Measurements from ENCODE around the gene LRRC41.
A peak's percentile ranks its signal among the peaks of the same experiment; 100 is the strongest.
"Not testable (repeated sequence)": the region's sequence is repeated elsewhere in the genome, so short reads cannot be mapped to it uniquely, and the experiment has no call there.

LRRC41 gene

DNA sequence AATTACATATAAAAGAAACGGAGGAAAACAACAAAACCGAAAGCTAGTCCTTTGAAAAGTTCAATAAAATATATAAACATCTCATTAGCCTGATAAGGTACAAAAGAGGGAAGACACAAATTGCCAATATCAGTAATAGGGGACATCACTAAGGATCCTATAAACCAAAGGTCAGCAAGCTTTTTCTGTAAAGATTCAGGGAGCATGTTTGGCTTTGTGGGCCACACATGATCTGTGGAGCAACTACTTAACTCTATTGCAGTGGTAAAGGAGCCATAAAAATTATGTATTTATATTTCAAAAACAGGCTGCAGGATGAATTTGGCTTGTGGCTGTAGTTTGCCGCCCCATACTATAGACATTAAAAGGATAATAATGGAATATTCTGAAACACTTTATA is 31.7 kb upstream of the LRRC41 start:
- DNase-seq (ENCODE audit: low read depth in 1 of 2, low spot score in 1 of 2), result no peak
- no peak for TF ChIP-seq JUND (IDR thresholded peaks at IDR 0.05; ENCODE audit: low read depth)
- in situ Hi-C loops (cut with HindIII; ENCODE audit: low pct_unique_long_range_greater_than_20kb, low sequenced_read_pairs), result no loop called here

GRCh38 chr1:46334030-46334384 is 30.6 kb upstream of the LRRC41 start:
- no peak for TF ChIP-seq JUND (IDR thresholded peaks at IDR 0.05; ENCODE audit: low read depth)
- DNase-seq (ENCODE audit: low read depth in 1 of 2, low spot score in 1 of 2), result no peak
- in situ Hi-C loops (cut with HindIII; ENCODE audit: low pct_unique_long_range_greater_than_20kb, low sequenced_read_pairs), result no loop called here

- peak; percentile 14 to 77 for DNase-seq (ENCODE audit: low read depth in 1 of 2, low spot score in 1 of 2)
- in situ Hi-C loops (cut with HindIII; ENCODE audit: low pct_unique_long_range_greater_than_20kb, low sequenced_read_pairs), result no loop called here
- no peak for TF ChIP-seq JUND (IDR thresholded peaks at IDR 0.05; ENCODE audit: low read depth)
These were observed 30.0 kb upstream of the LRRC41 start for GRCh38 chr1:46333300-46334029.

- DNase-seq (ENCODE audit: low read depth in 1 of 2, low spot score in 1 of 2); in situ Hi-C loops (cut with HindIII; ENCODE audit: low pct_unique_long_range_greater_than_20kb, low sequenced_read_pairs): not testable (repeated sequence)
These were observed 28.5 kb upstream of the LRRC41 start for GRCh38 chr1:46331786-46332540.

DNA sequence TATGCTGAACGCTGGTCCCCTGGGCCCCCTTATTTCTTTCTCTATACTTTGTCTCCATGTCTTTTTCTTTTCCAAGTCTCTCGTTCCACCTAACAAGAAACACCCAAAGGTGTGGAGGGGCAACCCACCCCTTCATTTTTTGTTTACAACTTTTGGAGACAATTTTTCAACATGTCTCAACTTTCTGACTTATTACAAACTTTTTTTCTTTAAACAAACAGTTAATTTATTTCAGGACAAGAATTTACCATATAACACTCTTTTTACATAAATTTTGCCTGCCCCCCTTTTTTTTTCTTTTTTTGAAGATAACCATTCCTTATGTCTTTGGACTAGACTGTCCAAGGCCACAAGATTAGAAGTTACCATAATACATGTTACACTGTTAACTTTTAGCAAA is 27.0 kb upstream of the LRRC41 start:
- in situ Hi-C loops (cut with HindIII; ENCODE audit: low pct_unique_long_range_greater_than_20kb, low sequenced_read_pairs); DNase-seq (ENCODE audit: low read depth in 1 of 2, low spot score in 1 of 2): not testable (repeated sequence)

DNA sequence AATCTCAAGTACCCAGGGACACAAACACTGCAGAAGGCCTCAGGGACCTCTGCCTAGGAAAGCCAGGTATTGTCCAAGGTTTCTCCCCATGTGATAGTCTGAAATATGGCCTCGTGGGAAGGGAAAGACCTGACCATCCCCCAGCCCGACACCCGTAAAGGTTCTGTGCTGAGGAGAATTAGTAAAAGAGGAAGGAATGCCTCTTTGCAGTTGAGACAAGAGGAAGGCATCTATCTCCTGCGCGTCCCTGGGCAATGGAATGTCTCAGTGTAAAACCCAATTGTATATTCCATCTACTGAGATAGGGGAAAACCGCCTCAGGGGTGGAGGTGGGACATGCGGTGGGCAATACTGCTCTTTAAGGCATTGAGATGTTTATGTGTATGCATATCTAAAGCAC is 26.4 kb upstream of the LRRC41 start:
- DNase-seq (ENCODE audit: low read depth in 1 of 2, low spot score in 1 of 2); in situ Hi-C loops (cut with HindIII; ENCODE audit: low pct_unique_long_range_greater_than_20kb, low sequenced_read_pairs): not testable (repeated sequence)

- in situ Hi-C loops (cut with HindIII; ENCODE audit: low pct_unique_long_range_greater_than_20kb, low sequenced_read_pairs); DNase-seq (ENCODE audit: low read depth in 1 of 2, low spot score in 1 of 2): not testable (repeated sequence)
These were observed 24.8 kb upstream of the LRRC41 start for GRCh38 chr1:46328182-46328581.

GRCh38 chr1:46325285-46326076 is 22.1 kb upstream of the LRRC41 start:
- in situ Hi-C loops (cut with HindIII; ENCODE audit: low pct_unique_long_range_greater_than_20kb, low sequenced_read_pairs); DNase-seq (ENCODE audit: low read depth in 1 of 2, low spot score in 1 of 2): not testable (repeated sequence)

DNA sequence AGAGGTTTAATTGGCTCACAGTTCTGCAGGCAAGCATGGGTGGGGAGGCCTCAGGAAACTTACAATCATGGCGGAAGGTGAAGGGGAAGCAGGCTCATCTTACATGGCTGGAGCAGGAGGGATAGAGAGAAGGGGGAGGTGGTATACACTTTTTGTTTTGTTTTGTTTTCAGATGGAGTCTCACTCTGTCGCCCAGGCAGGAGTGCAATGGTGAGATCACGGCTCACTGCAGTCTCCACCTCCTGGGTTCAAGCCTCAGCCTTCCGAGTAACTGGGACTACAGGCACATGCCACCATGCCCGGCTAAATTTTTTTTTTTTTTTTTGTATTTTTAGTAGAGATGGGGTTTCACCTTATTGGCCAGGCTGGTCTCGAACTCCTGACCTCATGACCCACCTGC is 18.8 kb upstream of the LRRC41 start:
- in situ Hi-C loops (cut with HindIII; ENCODE audit: low pct_unique_long_range_greater_than_20kb, low sequenced_read_pairs); DNase-seq (ENCODE audit: low read depth in 1 of 2, low spot score in 1 of 2): not testable (repeated sequence)

GRCh38 chr1:46319960-46320914 is 16.8 kb upstream of the LRRC41 start:
- DNase-seq (ENCODE audit: low read depth in 1 of 2, low spot score in 1 of 2); in situ Hi-C loops (cut with HindIII; ENCODE audit: low pct_unique_long_range_greater_than_20kb, low sequenced_read_pairs): not testable (repeated sequence)

DNA sequence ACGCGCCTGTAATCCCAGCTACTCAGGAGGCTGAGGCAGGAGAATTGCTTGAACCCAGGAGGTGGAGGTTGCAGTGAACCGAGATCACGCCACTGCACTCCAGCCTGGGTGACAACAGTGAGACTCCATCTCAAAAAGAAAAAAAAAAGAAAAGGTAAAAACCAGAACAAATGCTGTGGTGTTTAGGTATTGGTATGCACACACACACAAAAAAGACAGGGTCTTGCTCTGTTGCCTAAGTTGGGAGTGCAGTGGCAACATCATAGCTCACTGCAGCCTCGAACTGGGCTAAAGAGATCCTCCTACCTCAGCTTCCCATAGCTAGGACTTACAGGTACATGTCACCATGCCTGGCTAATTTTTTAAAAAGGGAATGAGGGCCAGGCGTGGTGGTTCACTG is 15.9 kb upstream of the LRRC41 start:
- DNase-seq (ENCODE audit: low read depth in 1 of 2, low spot score in 1 of 2); in situ Hi-C loops (cut with HindIII; ENCODE audit: low pct_unique_long_range_greater_than_20kb, low sequenced_read_pairs): not testable (repeated sequence)

GRCh38 chr1:46317323-46317722 is 13.9 kb upstream of the LRRC41 start:
- in situ Hi-C loops (cut with HindIII; ENCODE audit: low pct_unique_long_range_greater_than_20kb, low sequenced_read_pairs), result no loop called here
- no peak for TF ChIP-seq JUND (IDR thresholded peaks at IDR 0.05; ENCODE audit: low read depth)
- no peak for DNase-seq (ENCODE audit: low read depth in 1 of 2, low spot score in 1 of 2)

Data from T47D (cell line).